Activated naive CD8-positive, alpha-beta T cell treated with anti-CD3 and anti-CD28 coated beads, Interleukin-2, amount 10 ng/mL, durations not matched to agents 7 days and 5 days (primary cell): Measurements from ENCODE around the gene ZFYVE28. TPM values are rescaled to one million over a fixed set of nuclear protein-coding genes. Genes with fewer than 3 reads are reported as not detected.

ENCODE experiments used
- ATAC-seq: fragments of 150-1000 bp; cut with Tn5 transposase; one replicate; pipeline ENCODE4 v1.10.0; 2021; ENCODE audit warnings: low read depth, moderate library complexity
- POLR2A ChIA-PET: fragments of 350-600 bp; sonication (Branson Sonifier 250); formaldehyde crosslinking; loops from one replicate; lab custom pipeline; 2021; ENCODE audit warnings: antibody characterized with exemption; lab: Charles Lee
- DNase-seq: peaks from one replicate; pipeline ENCODE4 v3.0.0; 2021
- H3K27ac Mint-ChIP-seq: one replicate; pipeline ENCODE4 v1.8.0; 2022; ENCODE audit warnings: mild to moderate bottlenecking, mixed read lengths
- H3K27me3 Mint-ChIP-seq: one replicate; pipeline ENCODE4 v1.8.0; 2022; ENCODE audit warnings: mild to moderate bottlenecking, moderate library complexity, mixed read lengths
- H3K36me3 Mint-ChIP-seq: one replicate; pipeline ENCODE4 v1.8.0; 2021; ENCODE audit warnings: mild to moderate bottlenecking, mixed read lengths
- H3K4me1 Mint-ChIP-seq: one replicate; pipeline ENCODE4 v1.8.0; 2021; ENCODE audit warnings: mixed read lengths
- H3K4me3 Mint-ChIP-seq: one replicate; pipeline ENCODE4 v1.8.0; 2022; ENCODE audit warnings: mild to moderate bottlenecking, moderate library complexity, mixed read lengths
- H3K9me3 Mint-ChIP-seq: one replicate; pipeline ENCODE4 v1.8.0; 2021; ENCODE audit warnings: mixed read lengths
- total RNA-seq, 2 experiments: library from RNA; stranded (reverse); gene quantifications; one replicate each; pipeline ENCODE4 v1.2.3, GENCODE V29; 2021

ZFYVE28 gene
- total RNA-seq, 2 experiments from 2014 or later = 16.1 to 17.7 TPM

DNA sequence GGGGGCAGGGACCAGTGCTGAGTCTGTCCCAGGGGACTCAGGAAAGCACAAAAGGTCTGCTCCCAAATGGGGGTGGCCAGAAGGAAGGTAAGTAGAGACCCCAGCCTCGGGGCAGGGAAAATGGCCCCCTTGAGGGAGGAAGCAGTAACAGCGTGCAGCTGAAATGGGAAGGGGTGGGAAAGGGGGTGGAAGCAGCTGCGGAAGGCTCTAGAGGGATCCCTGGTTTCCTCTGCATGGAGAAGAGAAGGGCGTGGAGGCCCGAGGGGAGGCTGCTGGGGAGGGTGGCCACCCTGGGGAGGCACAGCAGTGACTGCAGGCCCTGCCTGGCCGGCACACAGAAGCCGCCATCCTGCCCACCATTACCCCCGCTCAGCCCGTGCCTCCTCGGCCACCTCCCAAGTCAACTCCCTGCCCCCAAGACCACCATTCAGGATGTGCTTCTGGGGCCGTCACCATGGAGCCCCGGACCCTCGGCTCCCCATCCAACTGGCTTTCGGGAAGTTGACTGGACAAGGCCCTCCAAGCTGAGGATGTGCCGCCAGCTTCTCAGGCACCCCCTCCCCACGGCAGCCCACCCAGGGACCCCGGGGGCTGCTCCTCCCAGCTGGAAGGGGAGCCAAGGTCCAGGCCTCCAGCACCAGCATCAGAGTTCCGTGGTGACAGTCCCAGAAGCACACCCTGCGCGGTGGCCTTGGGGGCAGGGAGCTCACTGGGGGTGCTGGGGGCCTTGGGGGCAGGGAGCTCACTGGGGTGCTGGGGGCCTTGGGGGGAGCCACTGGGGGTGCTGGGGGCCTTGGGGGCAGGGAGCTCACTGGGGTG, 23.9 kb upstream of the ZFYVE28 start:
- POLR2A ChIA-PET = interaction anchor here (1.0 to 1.5 kb wide), 2 partner anchors 26 to 94 kb away, joined by 3 to 4 read pairs; partner anchors contain the start of genes FAM193A and RNF4
- Mint-ChIP-seq H3K27ac (no peak overlapping the region), H3K27me3 (no peaks in the 10 kb centered on the region)

DNA sequence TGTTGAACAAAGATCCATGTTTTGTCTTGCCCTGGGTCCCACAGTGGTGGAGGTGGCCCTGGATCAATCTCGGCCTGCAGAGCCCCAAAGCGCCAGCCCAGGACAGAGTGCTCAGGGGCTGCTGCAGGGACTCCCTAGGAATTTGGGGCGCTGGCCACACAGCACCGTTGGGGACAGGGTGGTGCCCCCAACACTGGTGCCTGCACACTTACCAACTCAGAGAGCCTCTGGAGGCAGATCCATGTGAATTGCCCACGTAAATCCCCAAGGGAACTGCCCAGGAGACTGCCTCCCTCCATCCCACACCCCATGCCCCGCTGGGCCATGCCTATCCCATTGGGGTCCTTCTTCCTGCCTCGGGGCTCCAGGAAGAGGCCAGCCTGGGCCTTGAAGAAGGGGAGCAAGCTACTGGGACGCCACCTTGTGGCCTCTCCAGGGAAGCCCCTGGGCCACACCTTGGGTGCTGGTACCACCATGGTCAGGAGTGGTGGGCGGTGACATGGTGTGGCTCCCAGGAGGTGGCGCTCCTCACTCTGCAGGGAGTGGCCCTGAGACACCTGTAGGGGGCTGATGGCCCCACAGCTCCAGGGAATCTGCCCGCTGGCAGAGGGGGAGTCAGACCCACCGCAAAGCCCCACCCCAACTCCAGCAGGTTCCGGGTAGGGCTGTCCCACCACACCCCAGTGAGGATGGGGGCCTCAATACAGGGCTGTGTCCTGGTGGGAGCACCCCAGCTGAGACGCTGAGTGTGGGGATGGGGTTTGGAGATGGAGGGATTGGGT, 23.1 kb upstream of the ZFYVE28 start:
- Mint-ChIP-seq H3K36me3 (no peaks in the 10 kb centered on the region), H3K27ac (peak overlapping the region; percentile 80), H3K4me3 (no peak overlapping the region), H3K27me3 (no peaks in the 10 kb centered on the region), H3K9me3 (no peaks in the 10 kb centered on the region), H3K4me1 (peaks cover 3% of the 10 kb centered on the region)
- peak; percentile 78 for DNase-seq
- POLR2A ChIA-PET = interaction anchor here (0.7 to 1.5 kb wide), 3 partner anchors 27 to 94 kb away, joined by 3 to 5 read pairs (median 4); partner anchors contain the start of genes FAM193A and RNF4
- ATAC-seq = peak; percentile 93

More for the DNA sequence above, 23.9 kb upstream of the ZFYVE28 start:
- Mint-ChIP-seq H3K36me3 (no peaks in the 10 kb centered on the region), H3K4me1 (peaks cover 3% of the 10 kb centered on the region), H3K9me3 (no peaks in the 10 kb centered on the region), H3K4me3 (no peak overlapping the region)
- ATAC-seq (no peak), DNase-seq (no peak)

DNA sequence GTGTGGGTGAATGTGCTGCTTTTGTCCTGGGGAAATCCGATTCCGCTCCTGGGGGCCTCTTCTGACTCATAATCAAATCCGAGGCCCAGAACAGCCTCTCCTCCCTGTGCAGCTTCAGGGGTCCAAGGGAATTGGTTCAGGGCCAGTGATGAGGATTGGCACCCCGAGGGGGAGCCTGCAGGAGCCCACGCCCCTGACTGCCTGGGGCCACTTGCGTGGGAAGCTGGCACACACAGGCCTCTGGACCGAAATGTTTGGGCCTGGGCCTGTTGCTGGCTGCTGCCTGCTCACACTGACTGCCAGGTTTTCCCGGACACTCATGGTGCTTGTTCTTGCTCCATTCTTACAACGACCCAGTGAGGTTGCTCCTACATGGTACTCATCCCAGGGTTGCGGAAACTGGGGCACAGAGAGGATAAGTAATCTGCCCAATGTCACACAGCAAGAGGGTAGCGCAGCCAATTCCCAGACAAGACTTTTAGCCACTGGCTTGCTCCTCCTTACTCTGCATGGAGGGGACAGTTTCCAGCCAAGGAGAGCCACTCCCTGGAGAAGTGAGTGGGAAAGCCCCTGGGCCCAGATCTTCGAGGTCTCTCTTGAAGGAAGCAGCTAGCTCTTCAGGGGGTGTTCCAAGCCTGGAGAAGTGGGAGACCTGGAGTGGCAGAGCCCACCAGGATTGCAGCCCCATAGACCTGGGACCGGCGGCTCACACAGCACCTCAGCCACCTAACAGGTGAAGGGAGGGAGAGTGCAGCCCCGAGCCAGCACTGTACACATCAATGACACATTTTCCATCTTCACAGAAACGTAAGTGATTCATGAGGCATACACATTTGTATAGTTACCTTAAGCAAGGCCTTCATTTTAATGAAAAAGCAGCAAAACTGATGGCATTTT, 20.6 kb upstream of the ZFYVE28 start:
- no peaks in the 10 kb centered on the region for H3K36me3 Mint-ChIP-seq
- no peak for ATAC-seq
- POLR2A ChIA-PET = no interaction called here
- no peak for DNase-seq
- peaks cover 3% of the 10 kb centered on the region for H3K4me1 Mint-ChIP-seq
- no peaks in the 10 kb centered on the region for H3K27me3 Mint-ChIP-seq
- H3K4me3 Mint-ChIP-seq = no peak overlapping the region
- no peaks in the 10 kb centered on the region for H3K9me3 Mint-ChIP-seq
- H3K27ac Mint-ChIP-seq = no peak overlapping the region

DNA sequence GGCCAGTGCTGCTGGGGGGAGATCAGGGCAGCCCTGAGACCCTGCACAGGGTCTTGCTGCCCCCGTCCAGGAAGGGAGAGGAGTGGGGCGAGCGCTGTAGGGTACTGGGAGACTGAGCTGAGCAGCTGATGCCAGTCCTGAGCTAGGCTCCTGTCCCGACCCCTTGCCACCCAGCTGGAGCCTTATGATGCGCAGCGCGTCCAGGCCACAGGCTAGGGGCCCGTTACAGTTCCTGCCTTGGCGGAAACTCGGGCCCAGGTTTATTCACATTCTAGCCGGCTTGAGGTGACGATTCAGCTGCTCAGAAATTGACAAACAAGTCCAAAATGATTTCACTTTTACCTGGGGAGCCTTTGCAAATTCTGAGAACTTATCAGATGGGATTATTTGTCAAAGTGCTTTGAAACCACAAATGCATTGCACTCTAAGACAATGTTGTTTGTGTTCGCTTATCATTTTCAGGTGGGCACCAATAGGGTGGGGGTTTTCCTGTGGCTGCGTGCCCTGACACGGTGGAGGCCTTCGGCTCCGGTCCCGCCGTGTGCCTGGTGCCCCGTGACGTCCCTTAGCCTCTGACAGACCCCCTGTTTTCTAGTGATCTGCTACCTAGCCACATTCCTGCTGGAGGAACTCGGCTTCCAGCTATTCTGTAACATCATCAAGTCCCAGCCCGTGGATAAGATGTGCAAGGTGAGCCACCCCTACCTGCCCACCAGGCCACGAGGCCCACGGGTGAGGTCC, 19.2 kb upstream of the ZFYVE28 start:
- Mint-ChIP-seq H3K36me3 (no peaks in the 10 kb centered on the region), H3K4me1 (peaks cover 3% of the 10 kb centered on the region), H3K27me3 (peaks cover 2% of the 10 kb centered on the region), H3K4me3 (no peak overlapping the region), H3K9me3 (no peaks in the 10 kb centered on the region), H3K27ac (no peak overlapping the region)
- POLR2A ChIA-PET = no interaction called here
- DNase-seq (no peak), ATAC-seq (no peak)

DNA sequence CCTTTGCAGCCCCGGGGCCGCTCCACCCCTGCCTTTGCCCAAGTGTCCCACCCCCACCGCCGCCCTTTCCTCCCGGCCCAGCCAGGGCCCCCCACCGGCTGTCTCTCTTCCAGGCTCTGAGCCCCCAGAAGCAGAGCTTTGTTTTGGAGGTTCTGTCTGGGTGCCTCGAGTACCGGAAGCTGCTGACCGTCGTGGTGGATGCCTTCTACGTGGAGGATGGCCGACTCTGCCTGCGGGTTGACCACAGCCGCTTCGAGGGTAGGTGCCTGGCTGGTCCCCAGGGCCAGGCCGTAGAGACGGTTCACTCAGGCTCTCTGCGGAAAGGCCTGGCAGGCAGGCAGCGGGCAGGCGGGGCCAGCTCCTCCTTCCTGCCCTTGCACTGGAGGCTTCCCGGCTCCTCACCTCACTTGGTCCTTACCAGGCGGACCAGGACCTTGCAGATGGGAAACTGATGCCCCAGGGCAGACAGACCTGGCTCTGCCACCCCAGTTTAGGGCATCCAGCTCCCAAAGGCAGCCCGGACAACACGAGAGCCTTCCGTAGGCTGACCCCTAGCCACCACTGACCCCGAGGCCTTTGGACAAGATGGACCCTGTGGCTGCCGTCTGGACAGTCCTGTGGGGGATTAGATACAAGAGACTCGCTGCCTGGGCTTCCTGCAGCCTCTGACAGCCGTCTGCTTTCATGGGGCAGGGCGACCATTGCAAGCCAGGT, 18.5 kb upstream of the ZFYVE28 start:
- no peaks in the 10 kb centered on the region for H3K36me3 Mint-ChIP-seq

DNA sequence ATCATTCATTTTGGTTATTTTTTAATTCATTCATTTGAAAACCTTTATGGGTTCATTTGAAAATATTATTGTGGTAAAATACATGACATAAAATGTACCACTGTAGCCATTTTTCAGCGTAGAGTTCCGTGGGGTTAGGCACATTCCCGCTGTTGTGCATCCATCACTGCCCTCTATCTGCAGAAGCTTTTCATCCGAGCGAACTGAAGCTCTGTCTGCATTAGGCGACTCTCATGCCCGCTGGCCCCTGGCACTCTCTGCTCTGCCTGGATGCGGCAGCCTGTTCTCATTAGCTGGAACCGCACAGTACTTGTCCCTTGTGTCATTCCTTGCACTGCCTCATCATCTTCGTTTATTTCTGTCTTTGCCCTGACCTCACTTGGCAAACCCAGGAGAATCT, 17.9 kb upstream of the ZFYVE28 start:
- no peak overlapping the region for H3K4me3 Mint-ChIP-seq
- POLR2A ChIA-PET = interaction anchor here (0.6 kb wide), 1 partner anchor 227 kb away, joined by 7 read pairs; no protein-coding TSS in a partner anchor
- H3K27ac Mint-ChIP-seq = no peak overlapping the region
- H3K4me1 Mint-ChIP-seq = no peaks in the 10 kb centered on the region
- H3K27me3 Mint-ChIP-seq = peaks cover 2% of the 10 kb centered on the region
- no peaks in the 10 kb centered on the region for H3K9me3 Mint-ChIP-seq
- no peaks in the 10 kb centered on the region for H3K36me3 Mint-ChIP-seq
- no peak for DNase-seq
- ATAC-seq = no peak

More for the DNA sequence above, 18.5 kb upstream of the ZFYVE28 start:
- ATAC-seq = no peak
- POLR2A ChIA-PET = interaction anchor here (0.6 kb wide), 1 partner anchor 227 kb away, joined by 7 read pairs; no protein-coding TSS in a partner anchor
- Mint-ChIP-seq H3K9me3 (no peaks in the 10 kb centered on the region), H3K27ac (no peak overlapping the region), H3K4me3 (no peak overlapping the region), H3K27me3 (peaks cover 2% of the 10 kb centered on the region), H3K4me1 (peaks cover 3% of the 10 kb centered on the region)
- DNase-seq = no peak

DNA sequence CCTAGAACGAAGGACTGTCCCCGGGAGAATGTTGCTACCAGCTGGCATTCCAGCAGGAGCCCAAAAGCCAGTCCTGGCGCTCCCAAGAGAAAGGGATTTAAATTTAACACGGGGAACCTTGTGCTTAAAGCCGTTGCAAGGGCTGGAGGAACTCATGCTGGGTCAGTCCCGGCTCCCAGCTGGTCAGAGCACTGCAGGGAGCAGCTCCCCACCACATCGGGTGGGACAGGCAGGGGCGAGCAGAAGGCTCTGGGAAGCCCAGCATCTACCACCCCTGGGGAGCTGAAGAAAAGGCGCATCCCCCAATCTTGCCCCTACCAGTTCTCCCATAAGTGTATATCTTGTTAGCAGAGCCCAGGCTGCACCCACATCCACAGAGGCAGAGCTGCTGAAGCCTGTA, 16.0 kb upstream of the ZFYVE28 start:
- ATAC-seq = no peak
- no peaks in the 10 kb centered on the region for H3K36me3 Mint-ChIP-seq
- H3K4me3 Mint-ChIP-seq = no peak overlapping the region
- peaks cover 5% of the 10 kb centered on the region for H3K27me3 Mint-ChIP-seq
- no peaks in the 10 kb centered on the region for H3K9me3 Mint-ChIP-seq
- no peaks in the 10 kb centered on the region for H3K4me1 Mint-ChIP-seq
- no peak for DNase-seq
- H3K27ac Mint-ChIP-seq = no peak overlapping the region
- POLR2A ChIA-PET = no interaction called here

DNA sequence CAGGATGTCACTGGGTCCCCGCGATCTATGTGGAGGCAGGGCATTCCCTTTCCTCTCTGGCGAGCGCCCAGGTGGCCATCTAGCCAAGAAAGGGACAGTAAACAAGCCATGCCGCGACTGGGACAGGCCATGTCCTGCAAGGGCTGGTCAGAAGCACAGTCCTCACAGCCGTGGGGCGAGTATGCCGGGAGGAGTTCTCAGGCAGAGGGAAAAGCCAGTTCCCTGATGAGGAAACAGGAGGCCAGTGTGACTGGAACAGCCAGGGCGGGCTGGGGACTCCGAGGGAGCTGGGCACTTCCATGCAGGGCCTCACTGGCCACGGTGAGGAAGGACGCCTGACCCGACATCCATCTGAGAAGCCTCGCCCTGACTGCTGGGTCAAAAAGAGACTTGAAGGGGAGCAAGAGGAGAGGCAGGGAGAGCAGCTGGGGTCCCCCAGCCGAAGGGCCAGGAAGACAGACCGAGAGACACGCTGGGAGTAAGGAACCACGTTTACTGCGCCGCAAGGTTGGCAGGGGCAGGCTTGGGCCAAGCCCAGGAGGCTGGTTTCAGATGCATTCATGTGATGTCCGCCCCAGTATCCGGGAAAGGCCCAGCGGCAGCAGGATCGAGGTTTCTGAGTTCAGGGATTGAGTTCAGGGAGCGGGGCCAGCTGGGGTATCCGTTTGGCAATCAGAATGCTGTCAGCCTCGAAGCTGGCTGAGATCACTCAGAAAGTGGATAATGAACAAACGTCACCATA, 15.3 kb upstream of the ZFYVE28 start:
- Mint-ChIP-seq H3K9me3 (no peaks in the 10 kb centered on the region), H3K36me3 (no peaks in the 10 kb centered on the region), H3K4me3 (no peak overlapping the region), H3K4me1 (no peaks in the 10 kb centered on the region), H3K27me3 (peaks cover 5% of the 10 kb centered on the region), H3K27ac (no peak overlapping the region)
- POLR2A ChIA-PET = no interaction called here
- ATAC-seq (no peak), DNase-seq (no peak)

DNA sequence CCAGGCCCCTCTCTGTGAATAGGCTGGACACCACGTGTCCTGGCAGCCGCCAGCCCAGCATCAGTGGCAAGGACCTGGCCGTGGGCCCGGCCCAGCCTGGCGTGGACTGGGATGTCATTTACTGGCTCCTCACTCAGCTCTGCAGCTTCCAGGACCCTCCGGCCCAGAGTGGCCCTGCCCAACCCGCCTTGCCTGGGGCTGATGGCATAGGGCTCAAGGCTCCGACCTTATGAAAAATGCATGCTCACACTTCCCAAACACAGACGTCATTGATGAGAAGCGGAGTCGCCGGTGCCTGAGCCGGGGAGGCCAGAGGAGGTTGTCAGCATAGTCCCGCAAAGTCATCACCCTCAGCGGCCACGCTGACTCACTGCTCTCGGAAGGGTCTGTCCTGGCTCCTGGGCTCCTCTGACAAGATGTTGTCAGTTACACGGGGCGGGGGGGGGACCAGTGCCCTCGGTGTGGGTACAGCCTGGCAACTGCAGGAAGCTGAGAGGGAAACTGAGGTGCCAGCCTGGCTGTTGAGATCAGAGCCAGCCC, 14.6 kb upstream of the ZFYVE28 start:
- Mint-ChIP-seq H3K27ac (no peak overlapping the region), H3K4me1 (no peaks in the 10 kb centered on the region), H3K36me3 (no peaks in the 10 kb centered on the region), H3K27me3 (peaks cover 5% of the 10 kb centered on the region), H3K9me3 (no peaks in the 10 kb centered on the region), H3K4me3 (no peak overlapping the region)
- ATAC-seq (no peak), DNase-seq (no peak)
- POLR2A ChIA-PET = no interaction called here

DNA sequence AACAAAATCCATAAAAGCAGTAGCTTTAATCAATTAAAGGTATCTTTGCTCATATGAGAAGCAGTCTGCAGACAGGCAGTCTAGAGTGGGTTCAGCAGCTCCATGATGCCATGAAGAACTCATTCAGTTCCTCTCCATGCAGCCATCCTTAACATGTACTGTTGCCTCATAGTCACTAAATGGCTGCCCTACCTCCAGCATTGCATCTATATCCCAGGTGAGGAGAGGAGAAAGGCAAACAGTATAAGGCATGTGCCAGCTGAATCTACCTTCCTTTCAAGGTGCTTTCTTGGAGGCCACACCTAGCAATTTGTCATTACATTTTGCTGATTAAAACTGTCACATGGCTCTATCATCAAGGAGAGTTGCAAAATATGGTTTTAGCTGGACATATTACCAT, 13.6 kb upstream of the ZFYVE28 start:
- Mint-ChIP-seq H3K27ac (no peak overlapping the region), H3K4me1 (no peaks in the 10 kb centered on the region), H3K27me3 (peaks cover 5% of the 10 kb centered on the region), H3K4me3 (no peak overlapping the region), H3K9me3 (no peaks in the 10 kb centered on the region), H3K36me3 (no peaks in the 10 kb centered on the region)
- DNase-seq (no peak), ATAC-seq (no peak)
- POLR2A ChIA-PET = interaction anchor here (0.7 kb wide), 1 partner anchor 104 kb away, joined by 3 read pairs; no protein-coding TSS in a partner anchor
